ENCODE results near the gene RAB8A. TPM values are rescaled to one million over a fixed set of nuclear protein-coding genes. Genes with fewer than 3 reads are reported as not detected.

Gene RAB8A
- total and polyA plus RNA-seq, 2 of the 8 experiments (the other 6 are each of a cell fraction or from before 2014, with no cell fraction given), result 65.8 to 97.0 TPM

DNA sequence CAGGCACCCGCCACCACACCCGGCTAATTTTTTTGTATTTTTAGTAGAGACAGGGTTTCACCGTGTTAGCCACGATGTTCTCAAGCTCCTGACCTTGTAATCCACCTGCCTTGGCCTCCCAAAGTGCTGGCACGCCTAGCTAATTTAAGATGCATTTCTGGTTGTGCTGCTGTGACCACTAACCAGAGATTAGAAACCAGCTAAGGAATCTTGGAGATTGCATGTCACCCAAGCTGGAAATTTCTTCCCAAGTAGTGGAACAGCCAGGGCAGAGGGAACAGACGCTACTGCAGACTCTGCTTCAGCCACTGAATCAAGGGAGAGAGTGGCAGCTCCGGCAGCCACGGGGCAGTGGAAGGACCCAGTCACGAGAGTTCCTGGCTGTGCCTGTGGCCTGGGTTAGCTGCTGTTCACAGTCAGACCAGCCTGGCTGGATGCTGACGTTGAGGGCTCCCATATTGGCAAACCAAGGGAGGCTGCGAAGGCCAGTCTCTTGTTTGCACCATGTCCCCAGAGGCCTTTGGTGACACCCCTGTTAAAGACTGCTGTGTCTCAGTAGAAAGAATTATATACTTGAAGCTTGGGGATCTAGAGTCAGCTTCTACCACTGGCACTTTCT lies 27.5 kb upstream of the RAB8A start:
- Histone ChIP-seq H2BK15ac (ENCODE audit: low read length) (no peak overlapping the region), H2BK12ac (ENCODE audit: low read depth, low read length) (no peak overlapping the region), H3K23ac (ENCODE audit: insufficient read length) (no peak overlapping the region), H3K79me2 (ENCODE audit: control insufficient read depth in 1 of 2, insufficient read depth in 2 of 2, low read length in 2 of 2) (peaks cover 11 to 48% of the 10 kb centered on the region in 2 experiments; a peak in 3 of 4 replicates), H3K4me2 (ENCODE audit: insufficient read depth in 1 of 2, low read depth in 2 of 2, low read length in 2 of 2) (no peak overlapping the region), H3K56ac (replicated peaks; ENCODE audit: insufficient read length, low read depth, low read length) (no peak overlapping the region), H2BK20ac (ENCODE audit: low read length) (no peak overlapping the region), H3K18ac (ENCODE audit: extremely low read depth, low read length) (no peak overlapping the region), H3K9ac (replicated peaks in 1 of 4; ENCODE audit: extremely low read depth in 1 of 4, low read depth in 3 of 4, low read length in 3 of 4) (no peak overlapping the region), H2BK5ac (ENCODE audit: low read depth, low read length) (no peak overlapping the region), H3K79me1 (ENCODE audit: low read depth, low read length) (peaks cover 9% of the 10 kb centered on the region), H4K91ac (replicated peaks; ENCODE audit: insufficient read length, low read length) (no peak overlapping the region), H4K8ac (ENCODE audit: extremely low read depth, insufficient read depth, low read length) (no peak overlapping the region), H3K14ac (ENCODE audit: insufficient read length) (no peak overlapping the region), H2BK120ac (replicated peaks; ENCODE audit: low read depth, low read length) (no peak overlapping the region), H3K27ac (ENCODE audit: low read depth, low read length) (no peak overlapping the region), H3K23me2 (ENCODE audit: low read depth, low read length) (no peaks in the 10 kb centered on the region), H4K20me1 (replicated peaks in 1 of 2; ENCODE audit: control insufficient read depth in 1 of 2, insufficient read depth in 2 of 2, low read length in 2 of 2) (peaks cover 1 to 12% of the 10 kb centered on the region in 2 experiments), H3K4ac (replicated peaks; ENCODE audit: insufficient read length, low read depth, low read length) (no peak overlapping the region), H2AK5ac (ENCODE audit: low read depth, low read length) (no peak overlapping the region), H4K5ac (ENCODE audit: insufficient read length, low read depth, low read length) (no peak overlapping the region), H3K36me3 (ENCODE audit: control insufficient read depth in 2 of 4, insufficient read depth in 4 of 4, low read length in 3 of 4) (peaks cover 41 to 80% (median 67%) of the 10 kb centered on the region in 4 experiments), H2AFZ (ENCODE audit: low read length) (no peak overlapping the region), H3K9me3 (ENCODE audit: insufficient read depth in 2 of 2, low read depth in 1 of 2, low read length in 1 of 2) (no peaks in the 10 kb centered on the region), H3K4me1 (replicated peaks in 1 of 4; ENCODE audit: control insufficient read depth in 3 of 4, insufficient read depth in 4 of 4, low read length in 3 of 4) (peaks cover 0 to 3% (median under 1%) of the 10 kb centered on the region in 4 experiments; a peak in 2 of 7 replicates), H3K4me3 (ENCODE audit: extremely low read depth in 1 of 4, insufficient read depth in 2 of 4, low read depth in 3 of 4, low read length in 4 of 4) (no peak overlapping the region), H3K27me3 (replicated peaks in 1 of 4; ENCODE audit: control insufficient read depth in 3 of 4, extremely low read depth in 1 of 4, insufficient read depth in 3 of 4, low read length in 3 of 4) (no peaks in the 10 kb centered on the region)
- DNase-seq (ENCODE audit: low read depth in 1 of 2, low spot score in 2 of 2) (no peak), FAIRE-seq (no peak)
- TF ChIP-seq POLR2A (IDR thresholded peaks at IDR 0.05; ENCODE audit: control extremely low read depth in 1 of 2, low read depth in 2 of 2, low read length in 2 of 2), result peak; percentile 19 to 48; a peak in 2 of 3 replicates
- TF ChIP-seq, protein P1, sequence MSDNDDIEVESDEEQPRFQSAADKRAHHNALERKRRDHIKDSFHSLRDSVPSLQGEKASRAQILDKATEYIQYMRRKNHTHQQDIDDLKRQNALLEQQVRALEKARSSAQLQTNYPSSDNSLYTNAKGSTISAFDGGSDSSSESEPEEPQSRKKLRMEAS (IDR thresholded peaks at IDR 0.05), result no peak
- POLR2A ChIA-PET (ENCODE audit: partially characterized antibody), result interaction anchor here (1.2 to 37.0 kb wide), 4 partner anchors 3 to 52 kb away, joined by 3 to 582 read pairs (median 293); partner anchors contain the start of genes RAB8A and TPM4
- CTCF ChIA-PET (ENCODE audit: partially characterized antibody), result interaction anchor here (0.9 to 2.1 kb wide), 6 partner anchors 10 to 102 kb away, joined by 3 to 6 read pairs (median 4); no protein-coding TSS in a partner anchor
- 97% methylated on average over 10 of the region's 11 CpGs; no CpG with 5 or more reads in 1 of the 2 experiments for WGBS, 2 experiments (ENCODE audit: extremely low coverage in 1 of 2, insufficient coverage in 1 of 2, insufficient read length in 1 of 2, insufficient replicate concordance in 2 of 2, low coverage in 1 of 2, low lambda C conversion rate in 2 of 2, missing lambda C conversion rate in 1 of 2)

Data from H1 (cell line).